Thoracic aorta (tissue), 2 donors: Measurements from ENCODE around the gene PES1. TPM values are rescaled to one million over a fixed set of nuclear protein-coding genes. Genes with fewer than 3 reads are reported as not detected.

ENCODE experiments used
- ATAC-seq: fragments of 150-250 bp; one replicate; pipeline ENCODE4 v1.8.0; 2017; ENCODE audit warnings: low read depth; ENCODE audit not compliant: insufficient number of reproducible peaks, low FRiP score
- DNase-seq: peaks from one replicate; pipeline ENCODE4 v3.0.0-alpha.2; 2020; ENCODE audit warnings: low spot score
- H3K27ac ChIP-seq, 2 donors: fragments of 200-600 bp; sonication (generic); 1 replicate in 1 of 2; 2 replicates in 1 of 2; pipeline ENCODE4 v1.5.1; 2016; ENCODE audit warnings: mild to moderate bottlenecking in 2 of 2, moderate library complexity in 2 of 2
- H3K27me3 ChIP-seq: fragments of 200-600 bp; sonication (generic); replicated peaks from 2 replicates; pipeline ENCODE4 v1.6.0; 2016; ENCODE audit warnings: mild to moderate bottlenecking; ENCODE audit not compliant: insufficient read depth
- H3K36me3 ChIP-seq: fragments of 200-600 bp; sonication (generic); one replicate; pipeline ENCODE4 v1.5.1; 2016
- H3K4me1 ChIP-seq, 2 donors: fragments of 200-600 bp; sonication (generic); 1 replicate in 1 of 2; 2 replicates in 1 of 2; pipeline versions ENCODE4 v1.5.1 to v1.6.0; 2016; ENCODE audit warnings: low read depth in 2 of 2, mild to moderate bottlenecking in 1 of 2; ENCODE audit not compliant: control insufficient read depth in 1 of 2
- H3K4me3 ChIP-seq: fragments of 200-600 bp; sonication (generic); 2 replicates; pipeline ENCODE4 v1.5.1; 2016; ENCODE audit warnings: mild to moderate bottlenecking
- H3K9me3 ChIP-seq: fragments of 200-600 bp; sonication (generic); 2 replicates; pipeline ENCODE4 v1.5.1; 2016
- total RNA-seq, 2 donors: library from RNA; depleted of rRNA; stranded (reverse); fragments of >200 nt; gene quantifications; one replicate each; pipeline versions ENCODE4 v1.1.0 to v1.2.3, GENCODE V29; 2016
- TF ChIP-seq, protein P1 (sequence below): fragments of 200-600 bp; sonication (generic); IDR thresholded peaks from one replicate; pipeline ENCODE4 v1.5.1; 2019; ENCODE audit warnings: antibody characterized with exemption

PES1 gene
- total RNA-seq, result 10 to 100 TPM; 30.5 to 58.6 TPM

- Histone ChIP-seq H3K9me3 (no peaks in the 10 kb centered on the region), H3K27me3 (no peaks in the 10 kb centered on the region), H3K27ac (peak within 1 kb of the TSS; percentile 66 to 67), H3K4me3 (peak within 1 kb of the TSS; percentile 86), H3K4me1 (peaks cover 11 to 20% of the 10 kb centered on the region in 2 donors), H3K36me3 (peaks cover 24% of the 10 kb centered on the region)
- peak; percentile 97 for ATAC-seq
- TF ChIP-seq, protein P1, sequence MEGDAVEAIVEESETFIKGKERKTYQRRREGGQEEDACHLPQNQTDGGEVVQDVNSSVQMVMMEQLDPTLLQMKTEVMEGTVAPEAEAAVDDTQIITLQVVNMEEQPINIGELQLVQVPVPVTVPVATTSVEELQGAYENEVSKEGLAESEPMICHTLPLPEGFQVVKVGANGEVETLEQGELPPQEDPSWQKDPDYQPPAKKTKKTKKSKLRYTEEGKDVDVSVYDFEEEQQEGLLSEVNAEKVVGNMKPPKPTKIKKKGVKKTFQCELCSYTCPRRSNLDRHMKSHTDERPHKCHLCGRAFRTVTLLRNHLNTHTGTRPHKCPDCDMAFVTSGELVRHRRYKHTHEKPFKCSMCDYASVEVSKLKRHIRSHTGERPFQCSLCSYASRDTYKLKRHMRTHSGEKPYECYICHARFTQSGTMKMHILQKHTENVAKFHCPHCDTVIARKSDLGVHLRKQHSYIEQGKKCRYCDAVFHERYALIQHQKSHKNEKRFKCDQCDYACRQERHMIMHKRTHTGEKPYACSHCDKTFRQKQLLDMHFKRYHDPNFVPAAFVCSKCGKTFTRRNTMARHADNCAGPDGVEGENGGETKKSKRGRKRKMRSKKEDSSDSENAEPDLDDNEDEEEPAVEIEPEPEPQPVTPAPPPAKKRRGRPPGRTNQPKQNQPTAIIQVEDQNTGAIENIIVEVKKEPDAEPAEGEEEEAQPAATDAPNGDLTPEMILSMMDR, result no peak
- peak; percentile 83 for DNase-seq
Measured at GRCh38 chr22:30591588-30592359, at the start of gene PES1. Gene PES1, minus strand, starts transcription at chr22:30591910. Its CDS starts 77 bp downstream, at chr22:30591833.

- DNase-seq, result no peak
- ATAC-seq, result no peak
- Histone ChIP-seq H3K27ac (no peak overlapping the region), H3K4me3 (no peak overlapping the region), H3K4me1 (peaks cover 17 to 20% of the 10 kb centered on the region in 2 donors), H3K36me3 (no peaks in the 10 kb centered on the region), H3K27me3 (no peaks in the 10 kb centered on the region), H3K9me3 (no peaks in the 10 kb centered on the region)
- TF ChIP-seq, protein P1, result no peak
Measured at GRCh38 chr22:30640839-30641430, 49.2 kb upstream of the PES1 start.

- Histone ChIP-seq H3K27me3 (no peaks in the 10 kb centered on the region), H3K36me3 (no peaks in the 10 kb centered on the region), H3K4me3 (no peak overlapping the region), H3K4me1 (peaks cover 17 to 20% of the 10 kb centered on the region in 2 donors), H3K9me3 (no peaks in the 10 kb centered on the region), H3K27ac (no peak overlapping the region)
- DNase-seq, result no peak
- TF ChIP-seq, protein P1, result no peak
- ATAC-seq, result no peak
Measured at GRCh38 chr22:30640361-30640760, 48.7 kb upstream of the PES1 start.

DNA sequence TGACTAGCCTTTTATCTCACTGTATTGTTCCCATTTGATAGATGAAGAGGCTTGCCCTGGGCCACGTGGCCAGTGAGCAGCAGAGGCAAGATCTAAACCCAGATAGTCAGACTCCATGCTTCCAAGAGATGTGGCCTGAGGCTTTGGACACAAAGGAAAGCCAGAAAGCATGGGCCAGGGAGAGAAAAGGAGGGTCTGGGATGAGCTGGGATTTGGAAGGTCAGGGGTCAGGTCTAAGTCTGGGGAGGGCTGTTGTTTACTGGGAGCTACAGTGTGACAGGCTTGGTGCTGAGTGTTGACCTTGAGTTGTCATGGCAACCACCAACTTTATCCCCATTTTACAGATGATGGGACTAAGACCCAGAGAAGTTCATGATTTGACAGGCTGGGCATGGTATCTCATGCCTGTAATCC lies 46.0 kb upstream of the PES1 start:
- peak overlapping the region; percentile 4 for H3K4me3 ChIP-seq
- TF ChIP-seq, protein P1, result no peak
- no peaks in the 10 kb centered on the region for H3K9me3 ChIP-seq
- peaks cover 17 to 29% of the 10 kb centered on the region in 2 donors for H3K4me1 ChIP-seq
- ATAC-seq (no peak), DNase-seq (no peak)
- H3K27ac ChIP-seq, result no peak overlapping the region
- H3K36me3 ChIP-seq, result no peaks in the 10 kb centered on the region
- H3K27me3 ChIP-seq, result no peaks in the 10 kb centered on the region

DNA sequence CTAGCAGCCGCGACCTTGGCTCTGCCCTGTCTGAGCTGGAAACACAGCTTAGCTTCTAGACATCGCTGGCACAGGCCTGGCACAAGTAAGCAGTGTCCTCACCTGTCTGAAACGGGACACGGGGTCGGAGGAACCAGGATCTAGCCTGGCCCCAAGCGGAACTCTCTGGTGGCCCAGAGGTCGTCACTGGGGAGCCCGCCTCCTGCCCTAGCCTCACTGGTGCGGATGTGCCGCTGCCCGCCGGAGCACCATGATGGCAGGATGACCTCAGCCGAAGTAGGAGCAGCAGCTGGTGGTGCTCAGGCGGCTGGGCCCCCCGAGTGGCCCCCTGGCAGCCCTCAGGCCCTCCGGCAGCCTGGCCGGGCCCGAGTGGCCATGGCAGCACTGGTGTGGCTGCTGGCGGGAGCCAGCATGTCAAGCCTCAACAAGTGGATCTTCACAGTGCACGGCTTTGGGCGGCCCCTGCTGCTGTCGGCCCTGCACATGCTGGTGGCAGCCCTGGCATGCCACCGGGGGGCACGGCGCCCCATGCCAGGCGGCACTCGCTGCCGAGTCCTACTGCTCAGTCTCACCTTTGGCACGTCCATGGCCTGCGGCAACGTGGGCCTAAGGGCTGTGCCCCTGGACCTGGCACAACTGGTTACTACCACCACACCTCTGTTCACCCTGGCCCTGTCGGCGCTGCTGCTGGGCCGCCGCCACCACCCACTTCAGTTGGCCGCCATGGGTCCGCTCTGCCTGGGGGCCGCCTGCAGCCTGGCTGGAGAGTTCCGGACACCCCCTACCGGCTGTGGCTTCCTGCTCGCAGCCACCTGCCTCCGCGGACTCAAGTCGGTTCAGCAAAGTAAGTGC lies 44.7 kb upstream of the PES1 start:
- TF ChIP-seq, protein P1, result no peak

More for the DNA sequence above, 44.7 kb upstream of the PES1 start:
- H3K9me3 ChIP-seq, result no peaks in the 10 kb centered on the region
- H3K36me3 ChIP-seq, result no peaks in the 10 kb centered on the region
- no peaks in the 10 kb centered on the region for H3K27me3 ChIP-seq
- H3K4me1 ChIP-seq, result peaks cover 17 to 29% of the 10 kb centered on the region in 2 donors
- H3K27ac ChIP-seq, result peak overlapping the region; percentile 91 to 97
- DNase-seq, result no peak
- H3K4me3 ChIP-seq, result peak overlapping the region; percentile 87
- ATAC-seq, result no peak
